ENCODE data around the gene RNF215.

The RNF215 gene

DNA sequence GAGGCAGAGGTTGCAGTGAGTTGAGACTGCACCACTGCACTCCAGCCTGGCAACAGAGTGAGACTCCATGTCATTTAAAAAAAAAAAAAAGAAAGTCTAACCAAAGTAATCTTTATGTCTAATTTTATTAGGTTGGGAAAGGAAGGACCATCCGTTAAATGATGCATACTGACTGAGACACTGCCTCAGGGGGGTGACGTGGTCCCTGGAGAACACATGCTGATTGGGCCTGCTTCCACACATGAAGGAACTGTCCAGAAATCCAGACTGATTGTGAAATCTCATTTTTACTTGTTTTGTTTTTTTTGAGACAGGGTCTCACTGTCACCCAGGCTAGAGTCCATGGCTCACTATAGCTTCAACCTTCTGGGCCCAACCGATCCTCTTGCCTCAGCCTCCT lies 36.0 kb downstream of the RNF215 start:
- Histone ChIP-seq H3K27me3 (ENCODE audit: insufficient read depth, poor library complexity, severe bottlenecking) (no peaks in the 10 kb centered on the region), H3K27ac (replicated peaks) (no peak overlapping the region), H3K4me3 (replicated peaks; ENCODE audit: insufficient read depth, low read length) (no peak overlapping the region)
- no peak for DNase-seq (ENCODE audit: low read depth in 1 of 2, low spot score in 1 of 2)
- TF ChIP-seq GABPA (IDR thresholded peaks at IDR 0.05; ENCODE audit: low read depth) = no peak
- no peak for TF ChIP-seq SPI1 (IDR thresholded peaks at IDR 0.05; ENCODE audit: borderline replicate concordance, low read depth)
- TF ChIP-seq, protein P1, sequence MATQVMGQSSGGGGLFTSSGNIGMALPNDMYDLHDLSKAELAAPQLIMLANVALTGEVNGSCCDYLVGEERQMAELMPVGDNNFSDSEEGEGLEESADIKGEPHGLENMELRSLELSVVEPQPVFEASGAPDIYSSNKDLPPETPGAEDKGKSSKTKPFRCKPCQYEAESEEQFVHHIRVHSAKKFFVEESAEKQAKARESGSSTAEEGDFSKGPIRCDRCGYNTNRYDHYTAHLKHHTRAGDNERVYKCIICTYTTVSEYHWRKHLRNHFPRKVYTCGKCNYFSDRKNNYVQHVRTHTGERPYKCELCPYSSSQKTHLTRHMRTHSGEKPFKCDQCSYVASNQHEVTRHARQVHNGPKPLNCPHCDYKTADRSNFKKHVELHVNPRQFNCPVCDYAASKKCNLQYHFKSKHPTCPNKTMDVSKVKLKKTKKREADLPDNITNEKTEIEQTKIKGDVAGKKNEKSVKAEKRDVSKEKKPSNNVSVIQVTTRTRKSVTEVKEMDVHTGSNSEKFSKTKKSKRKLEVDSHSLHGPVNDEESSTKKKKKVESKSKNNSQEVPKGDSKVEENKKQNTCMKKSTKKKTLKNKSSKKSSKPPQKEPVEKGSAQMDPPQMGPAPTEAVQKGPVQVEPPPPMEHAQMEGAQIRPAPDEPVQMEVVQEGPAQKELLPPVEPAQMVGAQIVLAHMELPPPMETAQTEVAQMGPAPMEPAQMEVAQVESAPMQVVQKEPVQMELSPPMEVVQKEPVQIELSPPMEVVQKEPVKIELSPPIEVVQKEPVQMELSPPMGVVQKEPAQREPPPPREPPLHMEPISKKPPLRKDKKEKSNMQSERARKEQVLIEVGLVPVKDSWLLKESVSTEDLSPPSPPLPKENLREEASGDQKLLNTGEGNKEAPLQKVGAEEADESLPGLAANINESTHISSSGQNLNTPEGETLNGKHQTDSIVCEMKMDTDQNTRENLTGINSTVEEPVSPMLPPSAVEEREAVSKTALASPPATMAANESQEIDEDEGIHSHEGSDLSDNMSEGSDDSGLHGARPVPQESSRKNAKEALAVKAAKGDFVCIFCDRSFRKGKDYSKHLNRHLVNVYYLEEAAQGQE (IDR thresholded peaks at IDR 0.05; ENCODE audit: insufficient replicate concordance, low read depth) = no peak
- TF ChIP-seq, protein P2, sequence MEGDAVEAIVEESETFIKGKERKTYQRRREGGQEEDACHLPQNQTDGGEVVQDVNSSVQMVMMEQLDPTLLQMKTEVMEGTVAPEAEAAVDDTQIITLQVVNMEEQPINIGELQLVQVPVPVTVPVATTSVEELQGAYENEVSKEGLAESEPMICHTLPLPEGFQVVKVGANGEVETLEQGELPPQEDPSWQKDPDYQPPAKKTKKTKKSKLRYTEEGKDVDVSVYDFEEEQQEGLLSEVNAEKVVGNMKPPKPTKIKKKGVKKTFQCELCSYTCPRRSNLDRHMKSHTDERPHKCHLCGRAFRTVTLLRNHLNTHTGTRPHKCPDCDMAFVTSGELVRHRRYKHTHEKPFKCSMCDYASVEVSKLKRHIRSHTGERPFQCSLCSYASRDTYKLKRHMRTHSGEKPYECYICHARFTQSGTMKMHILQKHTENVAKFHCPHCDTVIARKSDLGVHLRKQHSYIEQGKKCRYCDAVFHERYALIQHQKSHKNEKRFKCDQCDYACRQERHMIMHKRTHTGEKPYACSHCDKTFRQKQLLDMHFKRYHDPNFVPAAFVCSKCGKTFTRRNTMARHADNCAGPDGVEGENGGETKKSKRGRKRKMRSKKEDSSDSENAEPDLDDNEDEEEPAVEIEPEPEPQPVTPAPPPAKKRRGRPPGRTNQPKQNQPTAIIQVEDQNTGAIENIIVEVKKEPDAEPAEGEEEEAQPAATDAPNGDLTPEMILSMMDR (IDR thresholded peaks at IDR 0.05; ENCODE audit: insufficient read depth, low read length) = no peak
- TF ChIP-seq POLR2AphosphoS5 (IDR thresholded peaks at IDR 0.05; ENCODE audit: low read depth) = no peak

DNA sequence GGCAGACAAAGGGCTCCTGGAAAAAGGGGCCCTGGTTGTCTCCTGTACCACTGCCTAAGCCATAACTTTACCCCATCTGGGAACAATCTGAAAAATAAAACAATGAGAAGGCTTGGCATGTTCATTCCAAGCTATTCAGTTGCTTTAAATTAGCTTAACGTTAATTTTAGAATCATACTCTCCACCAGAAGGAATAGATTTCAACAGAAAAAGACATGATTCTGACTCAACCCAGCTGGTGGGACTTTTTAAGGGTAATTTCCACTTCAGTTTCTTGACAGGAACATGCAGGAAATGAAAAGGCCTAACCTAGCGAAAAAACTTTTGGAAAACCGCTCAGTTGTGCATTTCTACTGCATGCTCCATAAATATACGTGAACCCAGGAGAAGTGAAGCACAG lies 38.4 kb downstream of the RNF215 start:
- no peaks in the 10 kb centered on the region for H3K27me3 ChIP-seq (ENCODE audit: insufficient read depth, poor library complexity, severe bottlenecking)
- no peak overlapping the region for H3K4me3 ChIP-seq (replicated peaks; ENCODE audit: insufficient read depth, low read length)
- DNase-seq (ENCODE audit: low read depth in 1 of 2, low spot score in 1 of 2) = no peak
- no peak overlapping the region for H3K27ac ChIP-seq (replicated peaks)
- TF ChIP-seq POLR2AphosphoS5 (IDR thresholded peaks at IDR 0.05; ENCODE audit: low read depth) = no peak
- TF ChIP-seq, protein P1 (IDR thresholded peaks at IDR 0.05; ENCODE audit: insufficient replicate concordance, low read depth) = no peak
- TF ChIP-seq SPI1 (IDR thresholded peaks at IDR 0.05; ENCODE audit: borderline replicate concordance, low read depth) = no peak
- TF ChIP-seq GABPA (IDR thresholded peaks at IDR 0.05; ENCODE audit: low read depth) = no peak
- TF ChIP-seq, protein P2 (IDR thresholded peaks at IDR 0.05; ENCODE audit: insufficient read depth, low read length) = no peak

DNA sequence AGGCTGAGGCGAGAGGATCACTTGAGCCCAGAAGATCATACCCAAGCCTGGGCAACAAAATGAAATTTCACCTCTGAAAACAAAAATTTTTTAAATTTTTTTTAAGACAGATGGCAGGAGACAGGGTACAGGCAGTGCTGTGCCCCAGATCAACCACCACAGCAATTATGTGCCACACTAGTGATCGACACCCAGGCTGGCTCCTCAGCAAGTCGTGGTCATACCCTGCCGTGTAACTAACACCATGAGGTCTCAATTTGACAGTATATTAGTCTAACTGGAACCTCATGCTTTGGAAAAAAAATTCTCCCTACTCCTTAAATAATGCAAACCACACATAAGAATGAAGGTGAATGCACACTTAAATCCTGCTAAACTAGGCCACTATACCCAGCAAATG lies 38.8 kb downstream of the RNF215 start:
- Histone ChIP-seq H3K4me3 (replicated peaks; ENCODE audit: insufficient read depth, low read length) (no peak overlapping the region), H3K27ac (replicated peaks) (no peak overlapping the region), H3K27me3 (ENCODE audit: insufficient read depth, poor library complexity, severe bottlenecking) (no peaks in the 10 kb centered on the region)
- DNase-seq (ENCODE audit: low read depth in 1 of 2, low spot score in 1 of 2) = no peak
- TF ChIP-seq GABPA (IDR thresholded peaks at IDR 0.05; ENCODE audit: low read depth) (no peak), POLR2AphosphoS5 (IDR thresholded peaks at IDR 0.05; ENCODE audit: low read depth) (no peak), SPI1 (IDR thresholded peaks at IDR 0.05; ENCODE audit: borderline replicate concordance, low read depth) (no peak)
- TF ChIP-seq, protein P1 (IDR thresholded peaks at IDR 0.05; ENCODE audit: insufficient replicate concordance, low read depth) = no peak
- TF ChIP-seq, protein P2 (IDR thresholded peaks at IDR 0.05; ENCODE audit: insufficient read depth, low read length) = no peak

All from HL-60 (cell line).